Posterior vena cava (tissue), 2 donors: ENCODE measurements around the gene MEN1. TPM values are rescaled to one million over a fixed set of nuclear protein-coding genes. Genes with fewer than 3 reads are reported as not detected.

Experiments
- DNase-seq: peaks from one replicate; pipeline ENCODE4 v3.0.0-alpha.2; 2020; ENCODE audit warnings: low spot score
- intact Hi-C, 2 donors: fragments of 100-400 bp; cut with DNase I; formaldehyde crosslinking; loops; one replicate each; pipeline versions ENCODE4 v1.14.1 to v1.14.2; 2022 to 2023
- total RNA-seq, 2 donors: library from RNA; stranded (reverse); fragmentation: NEBNext Ultra II Directional; extraction: Animal tissue kit (Norgen Biotek cat#: 25700); gene quantifications; one replicate each; pipeline ENCODE4 v1.2.1, GENCODE V29; 2021
- donor health status: DM: yes; HTN: yes; CAD: no.
- donor health status: DM: yes; HTN: yes; CAD: no.

Gene MEN1
- total RNA-seq, 2 donors from 2014 or later: 9.2 to 9.4 TPM

DNA sequence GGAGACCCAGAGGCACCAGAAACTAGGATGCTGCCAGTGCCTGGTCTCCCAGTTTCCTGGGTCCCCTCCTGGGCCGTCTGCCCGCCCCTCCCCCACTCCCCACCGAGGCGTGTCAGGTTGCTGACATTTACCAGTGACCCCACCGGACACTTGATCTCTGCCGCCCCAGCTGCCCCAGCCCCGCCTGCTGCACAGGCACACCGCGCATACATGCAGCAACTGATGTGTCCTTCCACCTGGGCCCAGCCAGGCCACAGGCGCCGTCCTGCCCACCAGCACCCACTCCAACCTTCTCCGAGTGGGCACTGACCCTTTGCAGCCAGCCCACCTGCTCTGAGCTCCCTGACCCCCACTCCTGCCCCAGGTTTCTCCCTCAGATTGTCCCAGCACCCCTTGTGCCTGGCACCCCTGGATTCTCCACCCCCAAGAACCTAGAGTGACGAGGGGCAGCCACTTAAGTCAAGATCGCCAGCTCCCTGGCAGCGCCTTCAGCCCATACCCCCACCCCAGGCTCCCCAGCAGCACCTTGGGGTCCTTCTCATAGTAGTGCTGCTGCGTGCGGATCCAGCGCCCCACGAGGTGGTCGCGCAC lies 51.1 kb downstream of the MEN1 start:
- intact Hi-C loops: no loop called here
- peak; percentile 81 for DNase-seq

DNA sequence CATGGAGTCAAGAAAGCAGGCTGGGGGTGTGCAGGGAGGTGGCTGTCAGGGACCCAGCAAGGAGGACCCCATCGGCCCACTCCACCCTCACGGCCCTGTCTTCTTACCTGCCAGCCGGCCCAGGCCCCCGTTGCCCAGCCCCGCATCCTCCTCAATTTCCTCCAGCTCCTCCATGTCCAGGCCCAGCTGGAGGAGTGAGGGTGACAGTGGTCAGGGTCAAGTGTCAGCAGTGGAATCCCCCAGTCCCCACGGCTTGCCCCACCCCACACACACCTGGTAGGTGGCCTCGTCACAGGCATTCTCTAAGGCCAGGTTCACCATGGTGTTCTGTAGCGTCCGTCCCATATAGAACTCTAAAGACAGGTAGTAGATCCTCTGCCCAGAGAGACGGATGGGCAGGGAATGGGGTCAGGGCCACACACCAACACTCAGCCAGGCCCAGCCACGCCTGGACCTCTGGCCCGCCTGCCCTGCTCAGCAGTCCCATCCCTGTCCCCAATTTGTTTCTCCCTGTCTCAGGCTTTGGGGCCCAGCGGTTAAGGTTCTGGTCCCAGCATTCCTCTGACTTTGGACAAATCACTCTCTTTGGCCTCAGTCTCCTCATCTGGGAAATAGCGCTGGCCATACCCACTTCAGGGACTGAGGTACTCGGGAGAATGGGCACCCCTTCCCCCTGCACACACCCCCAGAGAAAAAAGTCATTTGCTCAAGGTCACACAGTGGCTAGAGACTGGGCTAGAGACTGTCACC lies 51.8 kb downstream of the MEN1 start:
- DNase-seq: peak; percentile 66
- intact Hi-C loops: no loop called here

- intact Hi-C loops: no loop called here
- peak; percentile 59 for DNase-seq
Observed at GRCh38 chr11:64757549-64758329, 52.6 kb downstream of the MEN1 start.

GRCh38 chr11:64755681-64756361 lies 54.5 kb downstream of the MEN1 start:
- intact Hi-C loops: no loop called here
- DNase-seq: peak; percentile 77

- intact Hi-C loops: no loop called here
- DNase-seq: peak; percentile 79
Observed at GRCh38 chr11:64754919-64755662, 55.3 kb downstream of the MEN1 start.

GRCh38 chr11:64754124-64754918 lies 56.0 kb downstream of the MEN1 start:
- intact Hi-C loops: no loop called here
- peak; percentile 50 for DNase-seq

Other genes starting within 250 kb of the MEN1 start
- gene SLC22A12, start 219.3 kb downstream of the MEN1 start, total RNA-seq: not detected
- 1 to 10 TPM; 7.9 to 8.8 TPM for gene NRXN2, start 87.4 kb downstream of the MEN1 start, total RNA-seq
- gene RASGRP2, start 66.4 kb downstream of the MEN1 start, total RNA-seq: 10 to 100 TPM; 41.3 to 49.6 TPM
- 10 to 100 TPM; 19.3 to 43.2 TPM for gene PYGM, start 50.6 kb downstream of the MEN1 start, total RNA-seq
- gene SF1, start 32.0 kb downstream of the MEN1 start, total RNA-seq: 100 to 1,000 TPM; 181 to 189 TPM
- gene MAP4K2, start 7.3 kb downstream of the MEN1 start, total RNA-seq: 10 to 100 TPM; 13.2 to 14.7 TPM
- under 1 TPM; 0.37 to 0.38 TPM for gene CDC42BPG, start 34.1 kb upstream of the MEN1 start, total RNA-seq
- gene EHD1, start 68.1 kb upstream of the MEN1 start, total RNA-seq: 100 to 1,000 TPM; 135 to 164 TPM
- gene ATG2A, start 106.7 kb upstream of the MEN1 start, total RNA-seq: 10 to 100 TPM; 12.3 to 14.9 TPM
- 10 to 100 TPM; 17.5 to 30.7 TPM for gene PPP2R5B, start 114.1 kb upstream of the MEN1 start, total RNA-seq
- gene GPHA2, start 125.3 kb upstream of the MEN1 start, total RNA-seq: not detected
- gene MAJIN, start 161.6 kb upstream of the MEN1 start, total RNA-seq: not detected
- gene BATF2, start 186.4 kb upstream of the MEN1 start, total RNA-seq: 1 to 10 TPM; 1.7 to 1.8 TPM
- 10 to 100 TPM; 81.9 to 88.2 TPM for gene ARL2, start 203.6 kb upstream of the MEN1 start, total RNA-seq
- gene SNX15, start 216.9 kb upstream of the MEN1 start, total RNA-seq: 10 to 100 TPM; 17.4 to 21.1 TPM
- 1 to 10 TPM; 5.5 to 5.8 TPM for gene SAC3D1, start 230.7 kb upstream of the MEN1 start, total RNA-seq
- gene NAALADL1, start 248.0 kb upstream of the MEN1 start, total RNA-seq: 10 to 100 TPM; 15.4 to 18.6 TPM